HG02798 (cell line): ENCODE measurements around the gene CD300LG.

Experiments
- ATAC-seq: cut with Tn5 transposase; IDR thresholded peaks from one replicate; pipeline ENCODE4 v1.9.1; 2021; ENCODE audit warnings: mild to moderate bottlenecking; ENCODE audit not compliant: unreplicated experiment, poor library complexity

Gene CD300LG

DNA sequence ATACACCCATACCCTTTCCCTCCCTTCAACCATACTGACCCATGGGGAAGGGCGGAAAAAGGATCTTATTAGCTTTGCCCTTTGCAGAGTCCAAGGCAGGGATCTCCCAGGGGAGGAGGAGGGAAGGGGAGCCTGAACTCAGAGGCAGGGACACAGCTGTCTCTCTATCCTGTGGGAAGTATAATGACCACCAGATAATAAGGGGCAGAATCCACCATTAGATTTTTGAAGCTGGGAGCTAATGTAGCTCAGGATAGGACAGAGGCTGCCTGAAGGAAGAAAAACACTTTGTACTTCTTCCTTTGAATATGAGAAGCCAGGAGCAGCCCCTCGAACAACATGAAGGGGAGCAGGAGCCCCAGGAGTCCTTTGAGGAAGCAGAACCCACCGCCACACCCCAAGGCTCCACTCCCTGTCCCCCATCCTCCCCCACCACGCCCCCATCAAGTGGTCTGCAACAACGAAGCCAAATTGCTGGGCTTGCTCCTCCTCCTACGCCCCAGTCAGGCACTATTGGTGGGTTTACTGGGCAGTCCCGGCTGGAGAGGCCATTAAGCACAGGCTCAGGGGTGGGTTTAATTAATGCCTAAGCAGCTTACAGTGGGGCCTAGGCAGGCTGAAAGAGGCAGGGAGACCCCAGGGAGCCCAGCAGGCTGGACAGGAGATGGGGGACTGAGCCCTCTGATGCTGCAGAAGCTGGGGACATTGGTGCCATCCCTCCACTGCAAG lies 55.0 kb downstream of the CD300LG start:
- no peak for ATAC-seq

DNA sequence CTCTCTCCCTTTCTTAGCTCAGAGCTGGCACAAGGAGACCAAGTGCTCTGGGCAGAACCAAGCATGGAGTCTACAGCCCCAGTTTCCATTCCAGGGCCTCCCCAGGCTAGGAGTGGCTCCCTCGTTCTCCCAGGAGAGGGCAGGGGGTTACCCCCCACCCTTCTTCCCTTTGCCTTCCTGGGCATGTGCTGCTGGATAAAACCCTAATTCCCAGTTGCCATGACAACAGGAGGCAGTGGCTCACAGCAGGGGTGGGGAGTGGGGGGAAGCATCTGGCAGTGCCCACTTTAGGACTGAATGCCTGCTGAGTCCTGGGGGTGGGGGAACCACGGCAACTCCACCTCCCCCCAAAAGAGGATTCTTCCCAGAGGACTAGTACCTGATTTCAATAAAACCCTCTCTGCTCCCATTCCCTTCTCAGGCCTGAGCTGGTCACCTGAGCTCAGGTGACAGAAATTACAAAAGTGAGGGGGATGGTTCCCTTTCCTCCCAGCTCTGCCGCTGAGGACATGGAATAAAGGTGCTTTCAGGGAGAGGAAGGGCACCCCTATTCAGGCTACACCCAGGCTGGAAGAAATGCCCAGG lies 58.5 kb downstream of the CD300LG start:
- ATAC-seq, result no peak

DNA sequence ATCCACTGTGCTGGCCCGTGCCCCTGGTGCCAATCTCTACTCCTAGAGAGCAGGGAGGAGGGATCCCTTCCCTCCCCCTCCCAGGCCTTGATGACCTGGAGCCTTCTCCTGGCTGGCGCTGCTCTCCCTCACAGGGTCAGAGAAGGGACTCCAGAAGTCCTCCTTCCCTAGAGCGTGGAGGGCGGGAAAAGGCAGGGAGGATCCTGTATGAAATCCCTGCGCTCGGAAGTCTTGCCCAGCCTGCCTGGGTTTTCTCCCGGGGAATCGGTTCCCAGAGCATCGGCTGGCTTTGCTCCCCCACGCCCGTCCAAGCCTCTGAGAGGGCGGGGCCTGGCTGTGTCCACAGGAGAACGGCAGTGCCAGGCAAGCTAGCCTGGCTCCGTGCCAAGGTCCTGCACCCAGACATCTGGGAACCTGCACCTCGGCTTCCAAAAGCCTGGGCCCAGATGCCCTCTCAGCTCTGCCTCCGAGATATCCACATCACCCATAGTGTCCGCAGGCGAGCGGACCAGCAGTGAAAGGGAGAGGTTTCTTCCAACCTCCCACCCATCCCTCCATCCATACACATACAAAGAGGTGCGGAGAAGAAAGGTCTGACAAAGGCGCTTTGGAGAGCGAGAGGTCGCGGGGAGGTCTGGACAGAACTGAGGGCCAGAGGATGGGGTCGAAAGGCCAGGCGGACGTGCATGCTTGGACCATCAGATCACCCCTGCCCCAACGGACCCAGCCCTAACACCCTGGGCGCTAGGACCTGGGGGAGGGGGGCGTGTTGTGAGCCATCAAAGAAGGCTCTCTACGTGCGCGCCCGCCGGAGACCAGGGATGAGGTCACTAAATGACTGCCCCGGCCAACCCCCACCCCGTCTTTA lies 59.2 kb downstream of the CD300LG start:
- ATAC-seq, result no peak

DNA sequence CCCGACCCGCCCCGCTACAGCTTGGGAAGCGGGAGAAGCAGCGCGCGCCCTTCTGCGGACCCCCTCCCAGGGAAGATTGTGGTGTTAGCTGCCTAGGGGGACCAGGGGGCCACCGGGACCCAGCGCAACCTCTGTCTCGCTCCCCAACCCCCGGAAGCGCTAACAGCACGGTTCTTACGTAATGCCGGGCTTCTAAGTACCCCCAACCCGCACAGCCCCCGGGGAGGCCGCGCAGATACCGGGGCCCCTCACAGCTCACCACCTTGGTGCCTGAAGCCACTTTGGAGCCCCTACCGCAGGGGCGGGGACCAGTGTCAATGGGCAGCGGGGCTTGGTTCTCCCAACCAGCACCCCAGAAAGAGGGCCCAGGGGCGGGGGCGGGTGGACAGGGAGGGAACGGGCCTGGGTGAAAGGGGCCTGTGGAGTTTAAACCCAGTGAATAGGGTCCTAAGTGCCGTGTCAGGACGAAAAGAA lies 60.0 kb downstream of the CD300LG start:
- ATAC-seq, result no peak

DNA sequence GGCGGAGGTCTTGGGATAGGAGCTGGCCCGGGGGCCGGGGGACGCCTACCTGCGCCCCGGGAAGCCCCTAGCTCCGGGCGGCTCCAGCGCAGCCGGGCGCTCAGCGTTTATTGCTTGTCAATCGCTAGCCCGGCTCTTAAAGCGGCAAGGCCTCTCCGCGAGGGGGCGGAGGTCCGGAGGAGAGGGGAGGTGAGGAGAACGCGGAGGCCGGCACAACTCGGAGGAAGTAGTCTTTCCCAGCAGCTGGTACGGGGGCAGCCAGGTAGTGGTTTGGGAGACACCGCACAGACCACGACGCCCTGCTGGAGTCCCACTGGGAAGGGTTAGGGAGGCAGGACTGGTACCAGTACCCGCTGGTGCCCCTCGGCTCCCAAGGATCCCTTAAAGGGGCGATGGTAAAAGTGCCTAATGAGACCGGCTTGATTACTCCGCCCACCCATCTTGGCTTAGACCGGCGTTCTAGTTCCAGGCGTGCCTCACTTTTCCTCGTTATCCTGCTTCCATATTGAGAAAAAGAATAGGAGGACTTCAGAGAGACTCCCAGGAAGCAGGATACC lies 60.5 kb downstream of the CD300LG start, which contains the start of gene MPP2:
TSS of gene MPP2 (minus strand) at position 112 of the 557 bp plus-strand sequence. CDS start 3,076 bp downstream, outside the sequence.
- ATAC-seq, result no peak

DNA sequence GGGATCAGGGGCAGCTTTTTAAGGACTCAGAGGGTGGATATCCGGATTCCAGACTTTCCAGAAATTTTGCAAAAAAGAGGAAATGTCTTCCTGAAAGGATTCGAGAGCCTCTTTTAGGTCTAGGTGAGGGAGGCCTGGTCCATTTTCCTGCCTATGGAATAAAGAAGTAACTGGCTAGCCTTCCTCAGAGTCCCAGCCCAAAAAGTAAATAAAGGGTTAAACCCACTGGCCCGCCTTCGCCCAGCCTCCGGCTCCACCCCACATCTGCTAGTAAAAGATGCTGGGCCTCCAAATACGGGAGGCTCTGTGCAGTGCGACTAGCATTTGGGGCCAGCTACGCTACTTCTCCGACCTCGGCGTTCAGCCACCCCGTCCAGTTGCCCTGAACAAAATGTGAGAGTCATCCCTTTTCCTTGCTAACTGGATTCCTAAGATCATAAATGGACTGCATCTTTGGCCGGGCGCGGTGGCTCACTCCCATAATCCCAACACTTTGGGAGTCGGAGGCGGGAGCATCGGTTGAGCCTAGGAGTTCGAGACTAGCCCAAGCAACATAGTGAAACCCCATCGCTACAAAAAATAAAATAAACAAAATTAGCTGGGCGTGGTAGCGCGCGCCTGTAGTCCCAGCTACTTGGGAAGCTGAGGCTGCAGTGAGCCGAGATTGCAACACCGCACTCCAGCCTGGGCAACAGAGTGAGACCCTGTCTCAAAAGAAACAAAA lies 61.2 kb downstream of the CD300LG start:
- no peak for ATAC-seq

DNA sequence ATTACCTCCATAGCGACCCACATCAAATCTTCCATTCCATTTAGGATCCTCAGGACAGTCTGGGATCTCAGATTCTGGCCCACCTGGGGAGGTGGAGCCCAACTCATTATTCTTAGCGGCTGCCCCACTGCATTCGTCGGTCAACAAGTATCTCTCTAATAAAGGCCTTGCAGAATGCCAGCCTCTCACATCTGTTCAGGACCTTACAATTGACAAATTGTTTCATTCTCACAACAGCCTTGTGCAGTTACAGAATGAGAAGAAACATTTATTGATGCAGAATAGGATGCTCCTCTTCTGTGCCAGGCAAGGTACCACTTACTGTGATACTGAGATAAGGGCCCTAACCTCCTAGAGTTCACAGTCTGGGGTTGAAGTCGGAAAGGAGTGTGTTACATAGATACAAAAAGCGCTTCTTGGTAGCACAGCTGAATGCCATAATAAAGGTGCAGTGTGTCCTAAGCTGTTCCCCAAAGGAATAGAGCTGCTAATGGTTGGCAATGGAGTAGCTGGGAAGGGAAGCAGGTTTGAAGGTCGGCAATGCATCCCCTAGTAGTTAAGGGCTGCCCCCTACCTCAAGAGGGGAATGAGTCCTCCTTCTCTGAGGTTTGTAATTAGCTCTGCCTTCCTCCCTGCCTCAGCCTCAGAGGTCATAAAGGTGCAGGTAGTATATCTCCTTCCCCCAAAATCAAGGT lies 62.7 kb downstream of the CD300LG start:
- no peak for ATAC-seq

DNA sequence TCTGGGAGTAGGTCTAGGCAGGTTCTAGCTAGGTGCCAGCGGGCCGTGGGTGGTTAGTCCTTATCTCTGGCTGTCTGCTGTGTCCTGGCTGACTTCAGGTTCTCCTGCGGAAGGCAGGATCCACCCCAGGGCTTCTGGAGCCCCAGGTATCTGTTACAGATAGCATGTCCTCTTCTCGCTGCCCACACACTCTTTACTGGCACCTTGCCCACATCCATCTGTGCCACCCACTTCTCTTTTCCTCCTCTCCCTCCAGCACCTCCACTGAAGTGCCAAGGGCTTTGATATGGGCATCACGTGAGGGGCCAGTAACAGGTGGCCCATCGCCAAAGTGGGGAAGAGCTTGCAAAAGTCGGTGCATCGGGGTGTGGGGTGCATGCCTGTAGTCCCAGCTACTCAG lies 64.9 kb downstream of the CD300LG start:
- ATAC-seq, result no peak

DNA sequence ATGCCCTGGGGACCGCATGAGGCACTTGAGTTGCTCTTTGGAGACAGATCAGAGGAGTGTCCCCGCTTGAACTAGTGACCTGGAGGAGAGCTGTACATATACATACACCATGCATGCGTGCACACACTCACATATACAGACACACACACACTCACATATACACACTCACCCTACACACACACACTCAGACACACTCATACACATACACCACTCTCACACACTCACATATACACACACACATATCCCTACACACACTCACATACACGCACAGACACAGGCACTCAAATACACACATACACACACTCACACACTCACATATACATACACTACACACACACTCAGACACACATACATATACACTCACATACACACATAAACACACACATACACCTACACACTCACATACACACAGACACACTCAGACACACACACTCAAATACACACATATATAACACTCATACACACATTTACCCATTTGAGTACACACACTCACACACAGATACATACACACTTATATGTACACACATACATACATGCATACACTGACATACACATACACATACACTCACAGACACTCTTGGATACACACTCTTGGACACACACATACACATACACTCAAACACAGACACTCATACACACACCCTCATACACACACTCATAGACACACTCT lies 65.8 kb downstream of the CD300LG start:
- ATAC-seq, result no peak
